Activated CD4-positive, alpha-beta T cell treated with anti-CD3 and anti-CD28 coated beads, Interleukin-2, amount 50 U/mL, for 48 hours (primary cell): Measurements from ENCODE around the gene FAF1.
"Not testable (repeated sequence)": the region's sequence is repeated elsewhere in the genome, so short reads cannot be mapped to it uniquely, and the experiment has no call there.

Source experiments
- DNase-seq, 2 experiments: peaks; one replicate each; pipeline ENCODE4 v3.0.0-alpha.2; 2020

FAF1 gene

GRCh38 chr1:50747394-50747793 is 212.7 kb downstream of the FAF1 start:
- no peak for DNase-seq

GRCh38 chr1:50742523-50742922 is 217.5 kb downstream of the FAF1 start:
- no peak for DNase-seq

DNA sequence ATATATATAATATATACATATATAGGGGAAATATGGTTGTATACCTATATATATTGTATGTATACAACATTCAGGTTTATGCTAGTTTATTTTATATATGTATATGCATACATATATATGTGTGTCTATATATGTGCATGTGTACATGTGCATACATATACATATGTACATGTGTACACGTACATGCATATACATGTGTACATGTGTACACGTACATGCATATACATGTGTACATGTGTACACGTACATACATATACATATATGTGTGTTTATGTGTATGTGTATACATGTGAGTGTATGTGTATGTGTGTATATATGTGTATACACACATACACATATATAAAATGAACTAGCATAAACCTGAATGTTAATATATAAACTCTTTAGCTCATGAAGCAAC is 220.9 kb downstream of the FAF1 start:
- no peak for DNase-seq

DNA sequence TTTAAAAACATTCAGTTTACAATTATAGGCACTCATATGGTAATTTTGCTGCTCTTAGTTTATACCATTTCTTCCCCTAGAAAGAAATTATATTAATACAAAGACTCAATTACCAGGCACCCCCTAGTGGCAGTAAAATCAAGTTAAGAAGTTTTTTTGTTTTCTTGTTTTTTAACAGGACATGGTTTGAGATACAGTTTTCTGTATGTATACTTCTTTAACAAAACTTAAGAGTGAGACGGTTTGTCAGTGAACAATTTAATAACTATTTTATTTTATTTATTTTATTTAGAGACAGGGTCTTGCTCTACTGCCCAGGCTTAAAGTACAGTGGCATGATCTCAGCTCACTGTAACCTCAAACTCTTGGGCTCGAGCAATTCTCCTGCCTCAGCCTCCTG is 224.6 kb downstream of the FAF1 start:
- DNase-seq: no peak

DNA sequence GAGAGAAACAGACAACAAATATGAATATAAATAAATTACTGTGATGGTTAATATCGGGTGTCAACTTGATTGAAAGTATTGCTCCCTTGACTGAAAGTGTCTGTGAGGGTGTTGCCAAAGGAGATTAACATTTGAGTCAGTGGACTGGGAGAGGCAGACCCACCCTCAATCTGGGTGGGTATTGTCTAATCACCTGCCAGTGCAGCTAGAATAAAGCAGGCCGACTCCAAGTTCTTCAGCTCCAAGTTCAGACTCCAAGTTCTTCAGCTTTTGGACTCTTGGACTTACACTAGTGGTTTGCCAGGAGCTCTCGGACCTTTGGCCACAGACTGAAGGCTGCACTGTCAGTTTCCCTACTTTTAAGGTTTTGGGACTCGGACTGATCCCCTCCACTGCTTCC is 232.5 kb downstream of the FAF1 start:
- DNase-seq: not testable (repeated sequence)

- DNase-seq: no peak
These were observed 235.3 kb downstream of the FAF1 start for GRCh38 chr1:50724626-50725286.

- no peak for DNase-seq
These were observed 239.5 kb downstream of the FAF1 start for GRCh38 chr1:50720457-50721053.

GRCh38 chr1:50719126-50719525 is 240.9 kb downstream of the FAF1 start:
- DNase-seq: no peak

DNA sequence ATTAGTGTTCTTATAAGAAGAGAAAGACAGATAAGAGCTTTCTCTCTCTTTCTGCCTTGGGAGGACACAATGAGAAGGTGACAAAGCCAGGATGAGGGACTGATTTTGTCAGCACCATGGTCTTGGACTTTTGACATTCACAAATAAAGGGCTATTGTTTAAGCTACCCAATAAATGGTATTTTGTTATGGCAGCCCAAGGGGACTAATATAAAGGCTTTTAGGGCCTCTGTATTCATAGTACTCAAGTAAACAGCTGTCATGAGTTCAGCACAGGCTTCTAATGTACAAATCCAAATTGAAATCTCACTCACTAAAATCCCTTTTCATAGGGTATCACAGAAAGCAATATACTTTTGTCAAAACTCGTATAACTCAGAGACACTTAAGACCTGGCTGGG is 242.7 kb downstream of the FAF1 start:
- DNase-seq: no peak

GRCh38 chr1:50716455-50716854 is 243.6 kb downstream of the FAF1 start:
- not testable (repeated sequence) for DNase-seq

DNA sequence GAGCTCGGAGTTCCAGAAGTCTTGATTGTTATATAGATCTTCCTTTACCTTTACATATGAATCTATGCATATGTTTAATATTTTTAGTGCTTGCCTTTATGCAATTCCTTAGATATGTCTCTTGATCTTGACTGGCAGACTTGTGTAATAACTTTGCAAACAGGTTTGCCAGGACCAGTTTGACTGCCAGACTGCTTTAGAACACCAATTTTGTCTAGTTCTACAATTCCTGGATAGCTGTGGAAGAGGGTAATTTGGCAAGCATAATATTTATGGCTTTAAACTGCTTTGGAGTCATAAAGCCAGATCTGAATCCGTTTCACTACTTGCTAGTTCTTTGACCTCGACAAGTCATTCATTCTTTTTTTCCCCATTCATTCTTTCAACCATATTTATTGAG is 250.0 kb downstream of the FAF1 start:
- no peak for DNase-seq

DNA sequence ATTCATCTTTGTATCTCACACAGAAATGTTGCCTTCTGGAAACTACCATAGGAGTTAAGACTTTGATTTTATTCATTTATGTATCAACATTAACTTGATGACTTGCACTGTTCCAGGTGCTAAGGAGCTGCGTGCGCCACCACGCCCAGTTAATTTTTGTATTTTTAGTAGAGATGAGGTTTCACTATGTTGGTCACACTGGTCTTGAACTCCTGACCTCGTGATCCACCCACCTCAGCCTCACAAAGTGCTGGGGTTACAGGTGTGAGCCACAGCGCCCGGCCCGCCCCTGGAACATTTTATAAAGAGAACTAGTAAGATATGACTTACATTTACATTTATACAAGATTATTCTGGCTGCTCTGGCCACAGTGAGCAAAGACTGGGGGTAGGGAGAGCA is 252.2 kb downstream of the FAF1 start:
- DNase-seq: no peak

DNA sequence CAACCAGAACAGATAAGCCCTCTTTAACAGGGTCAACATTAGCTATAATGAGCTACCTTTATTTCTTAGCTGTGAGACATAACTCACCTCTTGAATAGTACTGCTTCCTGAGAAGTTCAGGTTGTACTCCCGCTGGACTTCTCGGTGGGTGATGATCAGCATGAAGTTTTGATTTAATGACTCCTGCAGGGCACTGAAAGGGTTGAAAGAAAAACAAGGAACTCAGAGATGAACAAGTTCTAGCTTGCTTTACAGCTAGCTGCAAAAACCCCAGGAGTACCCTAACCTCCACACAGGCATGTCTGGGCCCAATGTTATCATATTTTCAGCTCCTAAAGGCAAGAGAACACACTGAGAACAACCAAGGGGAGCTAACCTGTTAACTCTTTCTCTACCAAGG is 254.4 kb downstream of the FAF1 start:
- DNase-seq: no peak

DNA sequence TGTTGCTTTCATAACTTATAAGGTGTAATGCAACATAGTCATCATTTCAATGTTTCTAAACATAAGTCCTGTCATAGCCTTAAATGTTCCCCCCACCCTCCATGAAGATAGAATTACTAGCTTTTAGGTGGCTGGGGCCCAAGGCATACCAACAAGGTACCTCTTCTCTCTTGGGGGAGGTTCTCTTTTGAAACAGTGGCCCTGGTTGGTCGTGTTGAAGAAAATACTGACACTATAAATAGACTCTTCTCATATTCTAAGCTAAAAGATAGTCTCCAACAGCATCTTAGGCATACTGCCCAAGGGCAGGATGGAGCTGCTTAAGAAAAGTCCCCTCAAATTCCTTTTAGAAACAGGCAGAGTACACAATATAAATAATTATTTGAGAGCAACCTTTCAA is 255.0 kb downstream of the FAF1 start:
- no peak for DNase-seq

- no peak for DNase-seq
These were observed 255.9 kb downstream of the FAF1 start for GRCh38 chr1:50704126-50704525.

DNA sequence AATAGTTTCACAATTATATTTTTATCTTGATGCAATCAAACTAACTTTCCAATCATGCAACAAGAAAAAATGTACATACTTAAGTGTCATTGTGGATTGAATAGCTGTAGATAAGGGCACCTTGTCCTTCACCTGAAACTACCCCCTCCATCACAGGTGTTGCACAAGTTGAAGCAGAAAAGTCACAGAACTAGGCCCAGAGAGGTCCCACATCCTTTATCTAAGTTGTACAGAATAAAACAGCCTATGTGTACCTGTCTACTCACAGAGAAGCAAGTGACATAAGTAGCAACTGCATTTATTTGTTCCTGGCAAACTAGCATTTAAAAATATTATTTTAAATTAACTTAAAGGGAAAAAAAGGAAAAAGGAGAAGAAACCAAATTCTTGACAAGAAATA is 256.8 kb downstream of the FAF1 start:
- DNase-seq: no peak

GRCh38 chr1:50702395-50702794 is 257.7 kb downstream of the FAF1 start:
- no peak for DNase-seq

DNA sequence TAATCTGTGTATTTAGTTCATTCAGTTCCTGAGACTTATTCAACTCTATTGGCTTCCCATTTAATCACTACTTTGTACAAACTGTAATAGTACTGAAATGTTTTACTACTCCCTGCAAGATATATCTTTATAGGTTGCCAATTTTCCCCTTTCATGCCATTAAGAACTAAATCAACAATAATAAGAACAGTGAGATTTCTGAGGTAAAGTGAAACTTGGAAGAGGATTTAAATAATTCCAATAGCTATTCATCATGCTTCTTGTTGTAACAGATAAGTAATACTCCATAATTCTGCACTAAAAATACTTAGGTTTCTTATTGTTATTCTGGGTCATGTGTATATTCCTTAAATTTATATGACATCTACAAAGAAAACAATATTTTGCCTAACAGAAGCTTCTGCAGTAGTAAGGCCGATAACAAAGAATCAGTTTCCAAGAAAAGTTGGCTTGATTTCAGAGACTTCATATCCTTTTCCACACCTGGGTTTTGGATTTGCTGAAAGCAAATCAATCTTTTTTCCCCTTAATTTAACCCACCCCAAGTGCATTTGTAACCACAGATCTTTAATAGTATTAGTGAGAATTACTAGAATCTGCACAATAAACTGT is 258.3 kb downstream of the FAF1 start:
- no peak for DNase-seq

- no peak for DNase-seq
These were observed 259.4 kb downstream of the FAF1 start for GRCh38 chr1:50700621-50701020.

DNA sequence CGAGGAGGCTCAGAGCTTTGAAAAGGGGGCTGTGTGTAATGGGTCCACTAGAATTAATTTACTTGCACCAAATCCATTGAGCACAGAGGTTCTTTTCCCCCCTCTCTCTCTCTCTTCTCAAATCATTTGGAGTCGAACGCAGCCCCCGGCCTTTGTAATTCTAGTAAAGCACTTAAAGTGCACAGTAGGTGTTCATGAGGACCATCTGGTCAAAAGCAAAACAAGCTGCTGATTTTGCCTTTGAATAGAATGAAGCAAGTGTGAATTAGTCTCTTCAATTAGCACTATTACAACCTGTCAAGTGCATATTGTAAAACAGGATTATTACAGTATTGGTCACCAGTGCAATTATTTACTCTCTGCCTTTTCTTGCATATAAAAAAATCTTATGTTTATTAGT is 259.9 kb downstream of the FAF1 start:
- no peak for DNase-seq

DNA sequence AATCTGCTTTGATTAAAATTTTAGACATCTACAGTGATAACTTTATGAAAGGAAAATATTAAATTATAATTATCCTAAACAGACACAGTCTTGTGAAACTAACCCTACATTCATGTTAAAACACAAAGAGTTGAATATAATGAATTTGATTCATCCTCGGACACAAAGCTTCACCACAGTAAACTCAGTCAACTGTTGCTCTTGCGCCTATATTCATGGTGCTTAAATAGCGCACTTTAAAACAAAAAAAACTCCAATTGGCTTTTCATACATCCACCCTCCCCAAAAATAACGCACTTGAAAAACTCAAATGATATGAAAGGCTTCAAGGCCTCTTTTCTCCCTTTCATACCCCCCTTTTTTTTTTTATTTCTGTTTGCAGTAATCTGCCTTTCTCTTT is 260.3 kb downstream of the FAF1 start:
- no peak for DNase-seq

DNA sequence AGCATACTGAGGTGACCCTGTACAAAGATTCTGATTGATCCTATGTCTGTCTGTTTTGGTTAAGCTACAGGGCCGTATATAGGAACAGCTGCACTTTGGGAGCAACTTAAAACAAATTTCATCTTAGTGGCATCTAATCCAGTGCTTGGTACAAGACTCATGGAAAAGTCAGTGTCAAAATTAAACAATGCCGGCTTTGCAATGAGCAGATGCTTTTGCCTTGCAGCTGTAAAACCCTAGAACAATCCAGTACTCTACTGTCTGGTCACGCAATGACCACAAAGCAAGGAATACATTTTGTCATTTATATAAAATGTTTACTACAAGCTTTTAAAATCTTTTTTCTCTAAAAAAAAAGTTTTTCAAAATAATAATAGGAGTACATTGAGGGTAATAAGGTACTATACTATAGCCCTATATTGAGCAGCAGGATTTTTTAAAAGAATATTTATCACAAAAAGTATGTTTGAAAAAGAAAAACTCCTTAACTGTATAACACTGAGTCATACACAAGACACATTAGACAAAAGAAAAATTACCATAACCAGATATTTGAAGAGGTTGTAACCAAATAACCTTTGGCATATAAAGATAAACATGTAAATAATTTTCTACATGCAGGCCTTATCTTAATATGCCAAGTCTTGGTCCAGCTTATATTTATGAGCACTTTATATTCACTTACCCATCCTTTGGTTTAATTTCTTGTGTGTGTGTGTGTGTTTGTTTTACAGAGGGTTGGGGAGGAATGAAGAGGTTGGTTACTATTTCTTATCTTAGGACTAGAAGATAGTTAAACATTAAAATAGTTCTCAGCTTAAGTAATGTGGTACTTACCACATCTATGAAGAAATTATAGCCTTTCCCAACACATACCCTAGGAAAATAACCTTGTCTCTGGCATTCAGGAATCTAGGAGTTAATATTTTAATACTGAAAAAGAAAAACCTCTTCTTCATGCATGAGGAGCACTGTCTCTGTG is 262.3 kb downstream of the FAF1 start:
- DNase-seq: no peak

DNA sequence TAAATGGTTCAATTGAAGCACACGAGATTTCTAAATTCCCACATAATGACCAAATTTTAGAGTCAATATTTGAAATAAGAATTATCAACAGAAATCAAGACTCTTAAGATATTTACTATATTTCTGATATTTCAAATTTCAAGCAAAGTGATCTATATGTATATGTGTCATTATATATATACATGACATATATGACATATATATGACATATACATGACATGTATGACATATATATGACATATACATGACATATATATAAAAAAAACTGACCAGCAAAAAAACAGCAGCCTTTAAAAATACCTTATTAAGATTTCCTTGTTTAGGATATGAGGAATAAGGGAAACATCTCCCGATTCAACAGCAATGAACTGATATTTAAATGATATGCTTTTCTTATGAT is 266.2 kb downstream of the FAF1 start:
- no peak for DNase-seq

GRCh38 chr1:50684185-50684584 is 275.9 kb downstream of the FAF1 start:
- no peak for DNase-seq
